HG02884 (cell line): Measurements from ENCODE around the gene KRTAP5-2.
"Not testable (repeated sequence)": the region's sequence is repeated elsewhere in the genome, so short reads cannot be mapped to it uniquely, and the experiment has no call there.

Experiments used
- ATAC-seq: cut with Tn5 transposase; IDR thresholded peaks from one replicate; pipeline ENCODE4 v1.9.1; 2021; ENCODE audit warnings: mild to moderate bottlenecking, moderate library complexity; ENCODE audit not compliant: unreplicated experiment

KRTAP5-2 gene

GRCh38 chr11:1592628-1593027, 5.5 kb downstream of the KRTAP5-2 start:
- no peak for ATAC-seq

GRCh38 chr11:1589996-1590395, 8.1 kb downstream of the KRTAP5-2 start:
- no peak for ATAC-seq

DNA sequence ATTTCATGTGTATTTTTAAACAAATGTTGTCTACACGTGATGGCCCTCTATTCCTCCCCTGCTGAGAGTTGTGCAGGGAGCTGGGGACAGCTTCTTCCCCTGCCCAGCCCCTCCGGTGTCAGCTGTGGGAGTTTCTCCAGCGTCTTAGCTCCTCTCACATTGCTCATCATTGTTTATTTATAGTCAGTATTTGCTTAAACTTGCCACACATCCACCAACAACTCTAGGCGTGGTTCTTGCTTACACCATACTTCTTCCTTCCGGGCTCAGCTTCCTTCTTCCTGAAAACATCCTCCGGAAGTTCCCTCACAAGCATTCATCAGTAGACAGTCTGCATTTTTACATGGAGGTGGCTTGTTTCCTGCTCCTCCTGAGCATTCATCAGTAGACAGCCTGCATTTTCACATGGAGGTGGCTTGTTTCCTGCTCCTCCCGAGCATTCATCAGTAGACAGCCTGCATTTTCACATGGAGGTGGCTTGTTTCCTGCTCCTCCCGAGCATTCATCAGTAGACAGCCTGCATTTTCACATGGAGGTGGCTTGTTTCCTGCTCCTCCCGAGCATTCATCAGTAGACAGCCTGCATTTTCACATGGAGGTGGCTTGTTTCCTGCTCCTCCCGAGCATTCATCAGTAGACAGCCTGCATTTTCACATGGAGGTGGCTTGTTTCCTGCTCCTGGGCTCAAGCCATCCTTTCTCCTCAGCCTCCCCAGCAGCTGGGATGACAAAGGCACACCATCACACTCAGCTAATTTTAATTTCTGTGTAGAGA, 8.7 kb downstream of the KRTAP5-2 start:
- not testable (repeated sequence) for ATAC-seq

DNA sequence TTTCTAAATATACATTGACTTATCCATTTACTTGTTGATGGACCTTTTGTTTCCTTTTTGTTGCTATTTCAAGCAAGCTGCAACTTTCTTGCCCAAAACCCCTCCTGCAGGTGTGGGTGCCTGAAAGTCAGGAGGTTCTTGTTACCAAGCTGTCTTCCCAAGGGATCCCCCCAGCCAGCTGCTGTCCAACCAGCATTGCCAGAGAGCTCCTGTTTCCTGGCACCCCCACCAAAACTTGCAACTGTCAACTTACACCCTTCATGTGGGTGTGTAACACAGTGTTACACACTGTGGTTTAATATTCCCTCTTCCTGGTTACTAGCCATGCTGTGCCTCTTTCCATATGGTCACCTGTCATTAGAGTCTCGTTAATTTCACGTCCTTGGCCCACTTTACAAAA, 11.4 kb downstream of the KRTAP5-2 start:
- ATAC-seq = no peak

DNA sequence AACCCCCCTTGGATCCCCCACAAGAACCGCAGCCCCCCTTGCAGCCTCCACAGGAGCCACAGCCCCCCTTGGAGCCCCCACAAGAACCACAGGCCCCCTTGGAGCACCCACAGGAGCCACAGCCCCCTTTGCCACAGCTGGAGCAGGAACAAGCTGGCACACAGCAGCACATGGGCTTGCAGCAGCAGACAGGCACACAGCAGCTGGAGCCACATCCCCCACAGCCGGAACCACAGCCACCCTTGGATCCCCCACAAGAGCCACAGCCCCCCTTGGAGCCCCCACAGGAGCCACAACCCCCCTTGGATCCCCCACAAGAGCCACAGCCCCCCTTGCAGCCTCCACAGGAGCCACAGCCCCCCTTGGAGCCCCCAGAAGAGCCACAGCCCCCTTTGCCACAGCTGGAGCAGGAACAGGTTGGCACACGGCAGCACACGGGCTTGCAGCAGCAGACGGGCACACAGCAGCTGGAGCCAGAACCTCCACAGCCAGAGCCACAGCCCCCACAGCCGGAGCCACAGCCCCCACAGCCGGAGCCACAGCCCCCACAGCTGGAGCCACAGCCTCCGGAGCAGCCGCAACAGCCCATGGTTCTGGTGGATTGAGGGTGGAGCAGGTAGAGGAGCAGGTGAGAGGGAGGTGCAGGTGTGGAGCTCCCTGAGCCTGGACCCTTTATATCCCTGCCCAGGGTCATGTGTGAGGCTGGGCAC, 13.3 kb downstream of the KRTAP5-2 start, which contains the start of gene KRTAP5-1:
Gene KRTAP5-1 (minus strand): TSS at position 623 of the 710 bp plus-strand sequence. CDS start 34 bp downstream, at position 589.
- not testable (repeated sequence) for ATAC-seq

DNA sequence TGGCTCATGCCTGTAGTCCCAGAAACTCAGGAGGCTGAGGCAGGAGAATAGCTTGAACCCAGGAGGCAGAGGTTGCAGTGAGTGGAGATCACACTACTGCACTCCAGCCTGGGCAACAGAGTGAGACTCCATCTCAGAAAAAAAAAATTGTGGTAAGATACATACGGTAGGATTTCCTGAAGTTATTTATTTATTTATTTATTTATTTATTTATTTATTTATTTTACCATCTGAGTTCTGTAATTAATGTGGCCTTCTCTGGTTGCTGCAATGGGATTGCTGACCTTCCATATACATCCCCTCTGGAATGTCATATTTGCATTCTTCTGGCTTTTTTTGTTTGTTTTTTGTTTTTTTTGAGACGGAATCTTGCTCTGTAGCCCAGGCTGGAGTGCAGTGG, 15.2 kb downstream of the KRTAP5-2 start:
- not testable (repeated sequence) for ATAC-seq

GRCh38 chr11:1581976-1582375, 16.1 kb downstream of the KRTAP5-2 start:
- no peak for ATAC-seq

GRCh38 chr11:1576825-1577224, 21.3 kb downstream of the KRTAP5-2 start:
- ATAC-seq = no peak

GRCh38 chr11:1575756-1576155, 22.3 kb downstream of the KRTAP5-2 start:
- ATAC-seq = not testable (repeated sequence)

- ATAC-seq = no peak
These were observed 23.2 kb downstream of the KRTAP5-2 start for GRCh38 chr11:1574933-1575242.

DNA sequence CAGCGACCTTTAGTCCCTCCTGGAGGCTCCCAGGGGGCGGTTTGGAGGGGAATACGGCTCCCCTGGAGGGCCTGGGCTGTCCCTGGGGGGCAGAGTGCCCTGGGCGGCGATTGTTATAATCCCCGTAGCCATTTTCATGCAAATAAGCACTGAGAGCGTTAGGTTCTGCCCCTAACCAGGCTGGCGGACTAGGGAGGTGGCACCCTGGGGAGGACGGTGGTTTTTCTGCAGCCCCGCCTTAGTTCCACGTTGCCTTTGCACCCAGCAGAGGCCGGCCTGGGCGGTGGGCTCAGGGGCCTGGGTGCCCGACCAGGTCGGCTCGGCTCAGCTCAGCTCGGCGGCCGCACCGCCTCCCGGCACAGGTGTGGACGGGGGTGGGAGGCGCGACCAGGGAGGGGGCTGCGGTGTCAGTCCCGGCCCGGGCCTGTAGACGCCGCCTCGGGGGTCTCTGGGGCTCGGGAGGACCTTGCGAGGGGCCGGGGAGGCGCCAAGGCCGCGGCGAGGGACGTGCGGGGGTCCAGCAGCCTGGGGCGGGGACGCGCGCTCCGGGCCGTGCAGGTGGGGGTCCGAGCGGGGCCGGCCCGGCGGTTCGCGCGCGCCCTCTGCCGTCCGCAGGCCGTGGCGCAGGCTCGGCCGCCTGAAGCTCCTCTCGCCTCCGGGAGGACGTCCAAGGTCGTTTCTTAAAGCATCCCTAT, 23.7 kb downstream of the KRTAP5-2 start:
- ATAC-seq = no peak

DNA sequence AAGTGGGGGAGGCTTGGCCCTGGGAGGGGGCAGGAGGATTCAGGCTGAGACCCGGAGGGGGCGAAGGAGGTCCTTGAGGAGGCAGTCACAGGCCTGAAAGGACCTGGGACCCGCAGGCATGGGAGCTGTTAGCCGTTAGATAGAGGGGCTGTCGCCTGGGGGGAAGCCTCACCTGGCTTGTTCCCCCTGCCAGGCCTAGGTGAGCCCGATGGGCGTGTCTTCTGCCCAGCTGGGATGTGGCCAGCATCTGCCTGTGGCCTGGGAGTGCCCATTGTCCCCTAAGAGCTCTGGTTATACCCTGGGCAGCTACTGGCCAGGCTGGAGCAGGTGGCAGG, 24.2 kb downstream of the KRTAP5-2 start:
- ATAC-seq = no peak

GRCh38 chr11:1573077-1573902, 24.8 kb downstream of the KRTAP5-2 start:
- ATAC-seq = no peak

DNA sequence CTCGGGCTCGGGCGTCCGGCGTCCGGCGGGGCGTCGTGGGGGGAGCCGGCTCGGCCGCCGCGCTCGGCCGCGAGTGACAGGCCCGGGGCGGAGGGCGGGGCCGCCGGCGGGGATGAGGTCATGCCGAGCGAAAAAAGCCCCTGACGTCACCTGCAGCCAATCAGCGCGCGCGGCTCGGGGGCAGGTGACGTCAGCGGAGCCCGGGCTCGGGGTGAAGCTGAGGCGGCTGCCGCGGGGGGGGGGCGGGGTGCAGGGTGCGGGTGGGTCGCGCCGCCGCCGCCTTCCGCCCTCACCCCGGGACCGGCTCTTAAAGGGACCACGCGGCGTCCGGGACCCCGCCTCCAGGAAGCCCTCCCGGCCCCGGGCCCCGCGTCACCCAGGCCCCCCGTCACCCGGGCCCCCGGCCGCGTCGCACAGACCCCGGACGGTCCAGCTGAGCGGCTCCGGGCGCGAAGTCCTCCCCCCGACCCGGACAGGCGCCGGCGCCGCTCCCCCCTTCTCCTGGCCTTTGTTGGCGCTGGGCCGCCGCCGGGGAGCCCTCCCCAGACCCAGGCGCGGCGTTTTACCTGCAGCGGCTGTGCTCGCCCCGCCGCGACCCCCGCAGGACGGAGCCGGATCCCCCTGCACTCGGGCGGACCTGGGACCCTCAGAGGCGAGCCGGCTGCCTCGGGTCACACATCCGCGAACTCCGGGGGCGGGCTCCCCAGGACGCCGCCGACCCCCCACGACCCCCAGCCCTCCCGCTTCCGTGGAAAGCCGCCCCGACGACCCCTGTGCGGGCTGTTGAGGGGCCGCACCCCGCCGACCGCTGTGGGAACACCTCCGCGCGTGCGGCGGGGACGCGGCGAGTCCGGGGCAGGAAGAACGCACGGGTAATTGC, 25.7 kb downstream of the KRTAP5-2 start, which contains the start of gene DUSP8:
Gene DUSP8 (minus strand): TSS at position 75 of the 880 bp plus-strand sequence. CDS start 6,445 bp downstream, outside the sequence.
- ATAC-seq = no peak

DNA sequence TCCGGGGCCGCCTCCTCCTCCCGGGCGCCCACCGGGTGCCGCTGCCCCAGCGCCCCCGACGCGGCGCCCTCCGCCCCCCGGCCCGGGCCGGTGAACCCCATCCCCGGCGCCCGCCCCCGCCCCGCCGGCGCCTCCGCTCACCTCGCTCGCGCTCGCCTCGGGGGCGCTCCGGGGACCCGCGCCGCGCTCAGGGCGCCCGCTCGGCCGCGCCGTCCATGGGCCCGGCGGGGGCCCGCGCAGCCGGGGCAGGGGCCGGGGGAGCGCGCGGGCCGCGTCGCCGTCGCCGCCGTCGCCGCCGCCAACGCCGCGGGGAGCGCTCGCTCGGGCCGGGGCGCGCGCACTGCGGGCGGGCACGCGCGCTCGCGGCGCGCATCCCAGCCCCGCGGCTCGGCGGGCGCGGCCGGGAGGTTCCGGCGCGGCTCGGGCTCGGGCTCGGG, 26.3 kb downstream of the KRTAP5-2 start:
- ATAC-seq = no peak

DNA sequence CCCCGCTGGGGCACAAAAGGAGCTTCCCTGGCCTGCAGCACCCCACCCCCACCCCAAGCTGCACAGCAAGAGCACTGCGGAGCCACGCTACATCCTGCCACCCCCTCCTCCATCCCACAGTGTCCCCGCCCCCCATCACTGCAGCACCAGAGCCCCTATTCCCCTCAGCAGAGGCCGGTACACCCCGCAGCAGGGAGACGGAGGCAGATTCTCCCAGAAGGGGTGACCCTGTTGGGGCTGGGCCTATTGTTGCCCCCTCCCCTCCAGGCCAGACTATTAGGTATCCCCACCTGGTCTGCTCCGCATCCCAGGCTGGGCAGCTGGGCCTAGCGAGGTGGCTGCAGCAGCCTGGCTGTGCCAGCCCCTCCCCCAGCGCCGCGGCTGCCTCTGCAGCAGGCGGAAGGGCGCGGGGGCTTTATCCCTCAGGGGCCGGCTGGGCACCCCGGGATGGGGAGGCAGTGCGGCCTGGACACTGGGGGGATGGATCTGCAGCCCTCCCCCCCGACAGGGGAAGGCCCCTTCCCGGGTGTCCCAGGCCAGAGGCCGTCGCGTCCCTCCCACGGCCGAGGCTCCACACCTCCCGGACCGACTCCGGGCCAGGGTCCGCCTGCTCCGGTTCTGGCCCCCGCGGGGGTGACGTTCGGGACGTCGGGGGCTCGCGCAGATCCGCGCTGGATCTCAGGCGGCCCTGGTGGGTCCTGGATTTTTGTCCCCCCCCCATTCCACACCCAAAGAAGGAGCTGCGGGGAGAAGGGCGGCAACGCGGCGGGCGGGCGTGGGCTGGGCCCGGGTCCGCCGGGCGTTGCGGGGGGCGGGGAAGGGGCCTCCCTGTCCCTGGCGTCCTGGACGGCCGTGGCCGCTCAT, 27.0 kb downstream of the KRTAP5-2 start:
- no peak for ATAC-seq

DNA sequence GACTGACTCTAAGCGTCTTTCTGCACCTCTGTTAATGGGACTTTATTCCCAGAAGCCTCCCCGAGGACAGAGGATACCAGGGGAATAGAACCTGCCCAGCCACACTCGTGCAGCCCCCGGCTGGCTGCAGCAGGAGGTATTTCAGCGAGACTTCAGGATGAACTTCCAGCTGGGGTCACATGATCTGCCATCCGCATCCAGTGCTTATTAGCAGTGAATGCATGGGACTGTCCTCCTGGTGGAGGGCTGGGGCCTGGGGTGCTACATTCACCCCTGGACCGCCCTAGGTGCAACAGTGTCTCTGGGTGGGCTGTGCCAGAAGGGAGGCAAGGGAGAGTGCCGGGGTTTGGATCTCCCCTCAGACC, 27.6 kb downstream of the KRTAP5-2 start:
- ATAC-seq = no peak

- ATAC-seq = no peak
These were observed 28.1 kb downstream of the KRTAP5-2 start for GRCh38 chr11:1570001-1570453.

DNA sequence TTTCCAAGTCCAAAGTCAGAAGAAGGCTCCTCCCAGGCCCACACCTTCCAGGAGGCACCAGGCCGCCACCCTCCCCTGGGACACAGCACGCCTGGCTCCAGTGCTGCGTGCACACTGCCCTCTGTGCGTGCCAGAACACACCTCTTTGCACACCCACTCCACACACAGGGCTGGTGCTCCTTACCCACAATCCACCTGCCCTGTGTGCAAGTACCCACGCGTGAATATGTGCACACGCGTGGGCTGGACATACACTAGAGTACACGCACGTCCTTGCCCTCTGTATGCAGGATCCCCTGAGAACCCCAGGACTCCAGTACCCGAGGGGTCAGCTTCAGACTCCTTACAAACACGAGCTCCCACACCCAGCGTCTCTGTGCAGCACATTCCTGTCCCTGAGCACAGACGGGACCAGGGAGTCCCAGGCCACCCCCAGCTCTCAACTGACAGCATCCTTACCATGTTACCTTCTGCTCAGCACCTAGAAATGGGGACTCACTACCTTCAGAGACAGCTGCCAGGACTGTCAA, 28.8 kb downstream of the KRTAP5-2 start:
- no peak for ATAC-seq
